Mucosa of rectum (tissue), 2 donors: Measurements from ENCODE around the gene KIF5C.

Source experiments
- H3K27ac ChIP-seq, 2 donors: one replicate each; pipeline ENCODE4 v1.7.0; 2013; ENCODE audit warnings: inconsistent platforms in 2 of 2, low read depth in 2 of 2, low read length in 2 of 2
- H3K27me3 ChIP-seq, 2 donors: one replicate each; pipeline ENCODE4 v1.7.0; 2013; ENCODE audit warnings: low read length in 2 of 2; ENCODE audit not compliant: control insufficient read depth in 2 of 2, insufficient read depth in 2 of 2
- H3K36me3 ChIP-seq, 2 donors: one replicate each; pipeline ENCODE4 v1.7.0; 2013; ENCODE audit warnings: low read length in 2 of 2; ENCODE audit not compliant: control insufficient read depth in 2 of 2, insufficient read depth in 2 of 2
- H3K4me1 ChIP-seq, 2 donors: one replicate each; pipeline ENCODE4 v1.7.0; 2013; ENCODE audit warnings: low read length in 2 of 2, mild to moderate bottlenecking in 1 of 2; ENCODE audit not compliant: control insufficient read depth in 2 of 2, insufficient read depth in 2 of 2
- H3K4me3 ChIP-seq, 2 donors: one replicate each; pipeline ENCODE4 v1.7.0; 2013; ENCODE audit warnings: low read length in 2 of 2
- H3K9ac ChIP-seq, 2 donors: one replicate each; pipeline ENCODE4 v1.7.0; 2013; ENCODE audit warnings: low read length in 2 of 2, low read depth in 1 of 2, mild to moderate bottlenecking in 1 of 2
- H3K9me3 ChIP-seq, 2 donors: one replicate each; pipeline ENCODE4 v1.7.0; 2013; ENCODE audit warnings: low read length in 2 of 2; ENCODE audit not compliant: control insufficient read depth in 2 of 2
- donor health status: healthy.
- donor health status: Normal muscosa, but diverticular disease.

The KIF5C gene

GRCh38 chr2:148981324-148981723 is 106.3 kb downstream of the KIF5C start:
- no peaks in the 10 kb centered on the region for H3K36me3 ChIP-seq
- H3K9me3 ChIP-seq = no peaks in the 10 kb centered on the region
- H3K27ac ChIP-seq = no peak overlapping the region
- no peak overlapping the region for H3K9ac ChIP-seq
- no peaks in the 10 kb centered on the region for H3K27me3 ChIP-seq
- no peak overlapping the region for H3K4me3 ChIP-seq
- H3K4me1 ChIP-seq = no peaks in the 10 kb centered on the region

- Histone ChIP-seq H3K36me3 (no peaks in the 10 kb centered on the region), H3K27me3 (no peaks in the 10 kb centered on the region), H3K9me3 (no peaks in the 10 kb centered on the region), H3K4me3 (no peak overlapping the region), H3K27ac (no peak overlapping the region), H3K9ac (no peak overlapping the region), H3K4me1 (no peaks in the 10 kb centered on the region)
Observed at GRCh38 chr2:148981781-148982180, 106.8 kb downstream of the KIF5C start.

GRCh38 chr2:148982282-148982681 is 107.3 kb downstream of the KIF5C start:
- Histone ChIP-seq H3K27ac (no peak overlapping the region), H3K9me3 (no peaks in the 10 kb centered on the region), H3K9ac (no peak overlapping the region), H3K36me3 (no peaks in the 10 kb centered on the region), H3K27me3 (no peaks in the 10 kb centered on the region), H3K4me3 (no peak overlapping the region), H3K4me1 (no peaks in the 10 kb centered on the region)

GRCh38 chr2:148983896-148984295 is 108.9 kb downstream of the KIF5C start:
- Histone ChIP-seq H3K9me3 (no peaks in the 10 kb centered on the region), H3K4me3 (no peak overlapping the region), H3K36me3 (no peaks in the 10 kb centered on the region), H3K4me1 (no peaks in the 10 kb centered on the region), H3K27me3 (no peaks in the 10 kb centered on the region), H3K9ac (no peak overlapping the region), H3K27ac (no peak overlapping the region)

GRCh38 chr2:148984449-148984848 is 109.4 kb downstream of the KIF5C start:
- no peaks in the 10 kb centered on the region for H3K36me3 ChIP-seq

GRCh38 chr2:148987286-148987685 is 112.3 kb downstream of the KIF5C start:
- no peaks in the 10 kb centered on the region for H3K36me3 ChIP-seq
- H3K27me3 ChIP-seq = no peaks in the 10 kb centered on the region
- no peak overlapping the region for H3K9ac ChIP-seq

More at GRCh38 chr2:148984449-148984848, 109.4 kb downstream of the KIF5C start:
- H3K27ac ChIP-seq = no peak overlapping the region
- H3K4me3 ChIP-seq = no peak overlapping the region
- no peaks in the 10 kb centered on the region for H3K27me3 ChIP-seq
- H3K9me3 ChIP-seq = no peaks in the 10 kb centered on the region
- H3K9ac ChIP-seq = no peak overlapping the region
- no peaks in the 10 kb centered on the region for H3K4me1 ChIP-seq

GRCh38 chr2:148988337-148988736 is 113.3 kb downstream of the KIF5C start:
- Histone ChIP-seq H3K4me1 (no peaks in the 10 kb centered on the region), H3K27ac (no peak overlapping the region), H3K9ac (no peak overlapping the region), H3K9me3 (no peaks in the 10 kb centered on the region), H3K27me3 (no peaks in the 10 kb centered on the region), H3K4me3 (no peak overlapping the region), H3K36me3 (no peaks in the 10 kb centered on the region)

More at GRCh38 chr2:148987286-148987685, 112.3 kb downstream of the KIF5C start:
- H3K9me3 ChIP-seq = no peaks in the 10 kb centered on the region
- H3K27ac ChIP-seq = no peak overlapping the region
- no peaks in the 10 kb centered on the region for H3K4me1 ChIP-seq
- no peak overlapping the region for H3K4me3 ChIP-seq

GRCh38 chr2:148989882-148990493 is 115.0 kb downstream of the KIF5C start:
- H3K36me3 ChIP-seq = no peaks in the 10 kb centered on the region
- no peak overlapping the region for H3K9ac ChIP-seq
- peaks cover 0 to 4% of the 10 kb centered on the region in 2 donors for H3K4me1 ChIP-seq
- no peaks in the 10 kb centered on the region for H3K9me3 ChIP-seq
- no peak overlapping the region for H3K27ac ChIP-seq
- H3K27me3 ChIP-seq = no peaks in the 10 kb centered on the region
- no peak overlapping the region for H3K4me3 ChIP-seq

GRCh38 chr2:148990968-148991367 is 115.9 kb downstream of the KIF5C start:
- Histone ChIP-seq H3K4me3 (no peak overlapping the region), H3K9me3 (no peaks in the 10 kb centered on the region), H3K27me3 (no peaks in the 10 kb centered on the region), H3K36me3 (no peaks in the 10 kb centered on the region), H3K27ac (no peak overlapping the region), H3K4me1 (peaks cover 0 to 4% of the 10 kb centered on the region in 2 donors), H3K9ac (no peak overlapping the region)

GRCh38 chr2:148992448-148992847 is 117.4 kb downstream of the KIF5C start:
- no peak overlapping the region for H3K27ac ChIP-seq
- no peaks in the 10 kb centered on the region for H3K27me3 ChIP-seq
- H3K36me3 ChIP-seq = no peaks in the 10 kb centered on the region
- no peak overlapping the region for H3K4me3 ChIP-seq
- H3K4me1 ChIP-seq = peaks cover 0 to 4% of the 10 kb centered on the region in 2 donors
- H3K9ac ChIP-seq = no peak overlapping the region
- H3K9me3 ChIP-seq = no peaks in the 10 kb centered on the region
